Measurements from ENCODE around the gene ZNF112.
"Not testable (repeated sequence)": the region's sequence is repeated elsewhere in the genome, so short reads cannot be mapped to it uniquely, and the experiment has no call there.

ZNF112 gene

DNA sequence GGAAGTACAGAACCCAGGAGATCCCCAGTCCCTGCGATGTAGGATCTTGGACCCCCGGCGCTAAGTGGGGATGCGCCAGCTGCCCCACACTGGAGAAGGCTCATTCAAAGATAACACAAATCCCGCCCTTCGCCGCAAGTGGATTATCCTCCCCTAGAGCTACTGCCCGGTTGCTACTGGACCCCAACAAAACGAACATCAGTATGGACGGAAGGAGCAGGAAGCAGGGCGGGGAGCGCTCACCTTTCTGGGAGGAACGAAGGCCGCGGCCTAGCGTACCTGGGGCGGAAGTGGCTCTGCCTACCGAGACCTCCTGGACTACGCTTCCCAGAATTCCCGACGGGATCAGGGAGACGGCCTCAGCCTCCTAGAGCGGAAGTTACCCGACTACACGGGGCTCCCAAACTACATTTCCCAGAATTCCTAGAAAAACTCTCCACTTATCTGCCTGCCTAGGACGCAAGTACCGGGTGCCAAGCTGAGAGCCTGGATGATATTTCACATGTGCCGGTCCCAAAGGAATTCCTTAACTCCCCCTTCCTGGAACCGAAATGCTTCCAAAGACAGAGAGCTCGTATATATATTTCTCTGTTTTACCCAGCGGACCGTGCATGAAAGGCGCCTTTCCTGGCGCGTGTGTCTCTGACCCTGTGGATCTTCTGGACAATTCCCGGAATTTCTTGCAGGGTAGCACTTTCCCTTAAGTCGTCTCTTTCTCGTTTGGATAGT lies at the start of gene ZNF112:
ZNF112 (minus strand) TSS at position 298 of the 729 bp plus-strand sequence. CDS start 16,141 bp downstream, outside the sequence.
- peak; percentile 51 for DNase-seq

DNA sequence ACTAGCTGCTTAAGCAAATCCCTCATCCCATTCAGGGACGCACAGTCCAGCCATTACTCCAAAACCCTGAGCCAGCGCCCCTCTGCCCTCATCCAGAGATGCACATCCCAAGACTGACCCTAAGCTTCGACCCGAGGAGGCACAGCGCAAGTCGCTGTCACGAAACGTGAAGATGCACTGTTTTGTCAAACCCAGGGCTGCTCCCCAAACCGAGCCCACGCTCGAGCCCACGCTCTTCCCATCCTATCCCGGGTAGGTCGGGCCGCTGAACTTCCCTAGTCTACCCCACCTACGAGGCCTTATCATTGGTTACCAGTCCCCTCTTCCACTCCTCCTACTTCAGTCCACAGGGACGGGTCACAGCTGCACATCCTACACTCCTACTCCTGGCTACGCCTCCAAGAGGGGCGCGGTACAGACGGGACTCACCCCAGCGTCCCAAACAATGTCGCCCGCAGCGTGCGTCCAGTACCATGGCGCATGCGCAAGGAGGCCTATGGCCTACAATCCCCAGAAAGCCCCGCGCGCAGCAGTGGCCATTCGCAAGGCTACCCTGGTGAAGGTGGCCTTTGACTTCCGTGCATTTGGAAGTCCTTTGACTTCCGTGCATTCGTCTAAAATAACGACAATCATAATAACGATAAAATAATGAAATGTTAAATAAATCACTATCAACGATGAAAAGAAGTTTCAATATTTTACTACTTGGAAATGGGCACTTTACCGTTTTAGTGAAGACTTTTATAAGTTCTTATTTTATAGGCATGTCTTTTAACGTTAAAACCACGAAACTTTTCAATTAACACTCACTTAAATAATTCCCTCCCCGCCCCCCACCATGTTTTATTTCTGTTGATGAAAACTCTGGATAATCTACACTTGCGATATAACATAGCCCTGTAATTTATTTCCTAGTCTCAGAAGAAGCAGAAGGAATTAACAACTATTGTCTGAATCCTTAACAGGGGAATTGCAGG lies 44.9 kb upstream of the ZNF112 start, which contains the start of gene ZNF285:
ZNF285 (minus strand) TSS at position 470 of the 977 bp plus-strand sequence. CDS start 4,395 bp downstream, outside the sequence.
- DNase-seq, result no peak

DNA sequence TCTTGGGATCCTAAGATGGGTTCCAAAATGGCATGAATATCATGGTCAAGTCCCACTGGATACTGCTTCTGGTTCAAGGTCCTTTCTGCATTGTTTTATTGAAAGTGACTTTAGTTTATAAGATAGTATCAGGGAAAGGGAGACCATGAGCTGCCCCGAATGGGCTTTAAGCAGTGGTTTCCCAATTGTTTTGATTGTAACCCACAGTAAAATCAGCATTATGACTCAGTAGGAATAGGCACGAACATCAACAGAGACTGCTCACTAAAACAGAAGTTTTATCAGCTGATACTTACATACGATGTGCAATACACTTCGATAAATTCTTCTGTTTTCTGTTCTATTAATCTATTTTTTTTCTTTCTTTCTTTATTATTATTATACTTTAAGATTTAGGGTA lies 32.8 kb upstream of the ZNF112 start:
- peak; percentile 37 for DNase-seq

- DNase-seq, result no peak
These were observed 18.3 kb upstream of the ZNF112 start for GRCh38 chr19:44374789-44375188.

GRCh38 chr19:44371815-44372480 lies 15.5 kb upstream of the ZNF112 start:
- DNase-seq, result no peak

GRCh38 chr19:44367024-44367423 lies 10.5 kb upstream of the ZNF112 start:
- DNase-seq, result no peak

- no peak for DNase-seq
These were observed 9.9 kb downstream of the ZNF112 start for GRCh38 chr19:44346556-44346955.

- no peak for DNase-seq
These were observed 10.5 kb downstream of the ZNF112 start for GRCh38 chr19:44345959-44346358.

DNA sequence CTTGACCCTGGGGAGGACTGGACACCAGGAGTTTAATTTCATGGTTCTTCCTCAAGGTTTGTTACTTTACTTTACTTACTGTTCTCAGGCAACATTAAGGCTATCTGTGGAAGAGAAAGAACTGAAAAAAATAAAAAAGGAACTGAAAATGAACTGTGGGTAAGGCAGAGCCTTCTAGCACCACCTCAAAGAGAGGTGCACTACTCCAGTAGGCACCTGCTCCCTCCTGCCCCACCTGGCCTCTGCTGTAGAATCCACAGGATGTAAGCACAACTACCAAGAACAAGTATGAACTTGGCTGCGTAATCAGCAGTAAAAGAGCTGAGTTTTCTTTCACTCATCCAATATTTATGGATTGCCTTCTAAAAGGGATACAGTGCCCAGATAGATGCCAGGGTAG lies 12.2 kb downstream of the ZNF112 start:
- DNase-seq, result peak; percentile 41

- DNase-seq, result no peak
These were observed 14.7 kb downstream of the ZNF112 start for GRCh38 chr19:44341794-44342193.

- DNase-seq, result not testable (repeated sequence)
These were observed 21.8 kb downstream of the ZNF112 start for GRCh38 chr19:44334639-44335038.

- no peak for DNase-seq
These were observed 24.3 kb downstream of the ZNF112 start for GRCh38 chr19:44332145-44332544.

- no peak for DNase-seq
These were observed 40.6 kb downstream of the ZNF112 start for GRCh38 chr19:44315883-44316282.

DNA sequence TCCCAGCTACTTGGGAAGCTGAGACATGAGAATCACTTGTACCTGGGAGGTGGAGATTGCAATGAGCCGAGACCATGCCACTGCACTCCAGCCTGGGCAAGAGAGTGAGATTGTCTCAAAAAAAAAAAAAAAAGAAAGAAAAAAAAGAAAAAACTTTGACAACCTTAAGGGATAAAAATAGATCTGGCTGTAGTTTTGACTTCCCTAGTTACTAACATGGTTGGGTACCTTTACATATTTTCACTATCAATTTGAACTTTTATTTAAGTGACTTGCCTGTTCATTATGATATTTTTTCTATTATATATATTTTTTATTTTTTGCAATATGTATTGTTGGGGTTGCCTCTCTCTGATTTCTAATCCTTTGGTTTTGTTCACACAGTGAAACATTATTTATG lies 43.2 kb downstream of the ZNF112 start:
- DNase-seq, result no peak

GRCh38 chr19:44308011-44308410 lies 48.5 kb downstream of the ZNF112 start:
- DNase-seq, result peak; percentile 91

DNA sequence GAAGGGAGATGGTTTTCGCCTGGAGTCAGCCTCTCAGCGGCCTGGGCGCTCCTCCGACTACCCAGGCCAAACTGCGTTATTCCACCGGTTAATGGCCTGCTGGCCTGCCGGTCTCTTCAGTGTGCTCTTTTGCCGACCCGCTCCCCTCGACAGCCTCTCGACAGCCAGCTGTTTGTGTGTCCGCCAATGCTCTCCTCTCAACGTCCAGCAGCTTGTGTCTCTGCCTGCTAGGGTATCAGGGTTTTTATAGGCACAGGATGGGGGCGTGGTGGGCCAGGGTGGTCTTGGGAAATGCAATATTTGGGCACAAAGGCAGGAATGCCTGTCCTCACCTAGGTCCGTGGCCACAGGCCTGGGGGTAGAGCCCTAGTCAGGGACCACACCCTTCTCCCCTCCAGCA lies 50.2 kb downstream of the ZNF112 start:
- DNase-seq, result no peak

DNA sequence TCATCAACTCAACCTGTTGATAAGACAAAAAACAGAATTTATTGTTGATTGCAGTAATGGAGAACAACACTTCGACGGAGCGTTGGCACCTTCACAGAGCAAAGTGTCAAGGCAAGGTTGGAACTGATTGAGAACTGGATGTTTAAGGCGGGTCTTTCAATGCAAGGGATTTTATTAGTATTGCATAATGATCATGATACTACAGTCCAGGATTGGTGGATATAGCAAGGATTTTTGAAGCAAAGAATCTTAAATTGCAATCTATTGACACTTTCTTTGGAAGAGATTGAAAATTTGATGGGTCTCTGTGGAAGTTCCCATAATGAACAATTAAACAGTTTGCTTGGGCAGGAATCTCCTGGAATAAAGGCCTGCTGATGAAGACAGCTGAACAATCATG lies 51.0 kb downstream of the ZNF112 start:
- no peak for DNase-seq

- peak; percentile 99 for DNase-seq
These were observed 51.8 kb downstream of the ZNF112 start, which contains the start of gene ZNF235 for GRCh38 chr19:44304659-44305193. TSS of gene ZNF235 (minus strand) at chr19:44305025. CDS start at chr19:44303404, 1,621 bp downstream.

DNA sequence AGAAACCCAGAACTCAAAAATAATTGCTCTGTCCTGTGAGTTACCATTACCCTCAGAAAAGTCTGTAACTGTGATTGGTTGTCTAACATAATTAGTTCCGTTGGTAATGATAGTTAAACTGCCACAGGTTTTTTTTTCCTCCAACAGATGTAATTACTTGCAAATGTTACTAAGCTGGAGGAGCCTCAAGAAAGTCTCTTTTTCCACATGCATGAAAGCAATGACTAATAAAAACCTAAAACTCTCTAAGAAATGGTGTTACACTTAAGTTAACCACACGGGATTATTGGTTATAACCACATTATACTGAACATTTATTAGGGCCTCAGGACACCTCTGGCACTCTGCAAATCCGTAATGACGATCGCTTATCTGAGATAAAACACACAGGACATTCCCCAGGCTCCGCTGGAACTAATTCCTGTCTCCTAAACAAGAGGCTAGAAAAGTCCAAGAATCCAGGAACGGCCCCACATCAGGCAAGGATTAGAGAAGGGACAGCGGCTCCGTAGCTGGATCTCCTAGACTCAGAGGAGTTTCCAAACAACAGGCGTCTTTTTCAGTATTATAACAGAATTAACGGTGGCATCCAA lies 52.4 kb downstream of the ZNF112 start:
- DNase-seq, result peak; percentile 62

DNA sequence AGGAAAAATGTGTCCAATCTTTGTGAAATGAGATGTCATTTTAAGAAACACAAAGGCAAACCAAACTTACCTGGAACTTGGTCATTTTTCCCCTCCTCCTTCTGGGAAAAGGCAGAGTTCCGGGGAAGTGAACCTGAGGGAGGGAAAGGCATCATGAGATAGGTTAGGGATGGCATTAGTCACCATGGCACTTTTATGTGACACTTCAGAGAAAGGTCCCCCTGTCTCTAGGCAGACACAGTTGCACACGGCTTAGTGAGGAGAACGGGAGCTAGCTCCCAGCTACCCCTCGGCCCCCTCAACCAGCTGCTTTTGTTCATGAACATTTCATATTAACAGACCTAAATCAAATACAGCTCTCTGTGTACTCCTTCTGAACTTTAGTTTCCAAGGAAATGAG lies 53.2 kb downstream of the ZNF112 start:
- DNase-seq, result no peak

DNA sequence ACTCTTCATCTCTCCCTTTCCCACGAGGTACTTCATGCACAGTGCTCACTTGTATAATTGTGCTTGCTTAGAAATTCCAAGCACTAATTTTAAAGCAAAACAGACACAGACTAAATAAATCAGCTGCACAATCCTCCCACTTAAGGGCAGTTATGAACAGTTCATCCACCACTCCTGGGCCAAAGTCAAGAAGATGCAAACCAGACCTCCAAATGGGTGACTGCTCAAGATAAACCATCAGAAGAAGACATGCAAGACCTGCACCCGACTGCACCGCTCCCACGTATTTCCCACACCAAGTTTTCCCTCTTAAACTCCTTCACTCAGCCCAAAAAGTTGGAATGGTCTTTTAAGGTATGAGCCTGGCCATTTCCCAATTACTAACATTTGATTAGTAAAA lies 71.5 kb downstream of the ZNF112 start:
- no peak for DNase-seq

DNA sequence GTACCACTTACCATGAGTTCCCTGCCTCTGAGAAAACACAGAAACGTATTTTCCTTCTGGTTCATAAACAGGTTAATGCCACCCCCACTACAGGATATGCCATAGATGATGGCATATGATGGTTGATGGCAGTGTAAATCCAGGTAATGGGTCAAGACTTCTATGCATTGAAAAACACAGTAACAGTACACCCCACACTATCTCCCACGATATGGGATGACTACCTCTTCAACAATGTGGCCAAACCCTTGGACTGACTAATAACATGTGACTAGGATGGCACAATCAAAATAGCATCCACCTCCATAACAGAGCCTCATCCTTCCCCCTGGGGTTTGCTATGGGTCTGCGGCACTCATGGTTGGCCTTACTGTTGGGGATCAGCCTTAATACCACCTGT lies 73.6 kb downstream of the ZNF112 start:
- DNase-seq, result no peak
